Memory B cell (primary cell): Measurements from ENCODE around the gene AIF1L.
"Not testable (repeated sequence)": the region's sequence is repeated elsewhere in the genome, so short reads cannot be mapped to it uniquely, and the experiment has no call there.

Source experiments
- ATAC-seq: fragments of 150-1000 bp; cut with Tn5 transposase; 2 replicates; pipeline ENCODE4 v1.10.0; 2021; ENCODE audit warnings: low read depth, mild to moderate bottlenecking, moderate library complexity
- DNase-seq, 2 donors: peaks; one replicate each; pipeline ENCODE4 v3.0.0; 2022; ENCODE audit warnings: low spot score in 2 of 2
- H3K27ac Mint-ChIP-seq: one replicate; pipeline ENCODE4 v1.8.0; 2022; ENCODE audit warnings: mild to moderate bottlenecking, moderate library complexity, mixed read lengths
- H3K27me3 Mint-ChIP-seq: one replicate; pipeline ENCODE4 v1.8.0; 2022; ENCODE audit warnings: mixed read lengths
- H3K36me3 Mint-ChIP-seq: one replicate; pipeline ENCODE4 v1.8.0; 2022; ENCODE audit warnings: mild to moderate bottlenecking, mixed read lengths
- H3K4me1 Mint-ChIP-seq: one replicate; pipeline ENCODE4 v1.8.0; 2022; ENCODE audit warnings: mixed read lengths
- H3K4me3 Mint-ChIP-seq: one replicate; pipeline ENCODE4 v1.8.0; 2022; ENCODE audit warnings: mild to moderate bottlenecking, moderate library complexity, mixed read lengths
- H3K9me3 Mint-ChIP-seq: one replicate; pipeline ENCODE4 v1.8.0; 2022; ENCODE audit warnings: mixed read lengths

AIF1L gene

DNA sequence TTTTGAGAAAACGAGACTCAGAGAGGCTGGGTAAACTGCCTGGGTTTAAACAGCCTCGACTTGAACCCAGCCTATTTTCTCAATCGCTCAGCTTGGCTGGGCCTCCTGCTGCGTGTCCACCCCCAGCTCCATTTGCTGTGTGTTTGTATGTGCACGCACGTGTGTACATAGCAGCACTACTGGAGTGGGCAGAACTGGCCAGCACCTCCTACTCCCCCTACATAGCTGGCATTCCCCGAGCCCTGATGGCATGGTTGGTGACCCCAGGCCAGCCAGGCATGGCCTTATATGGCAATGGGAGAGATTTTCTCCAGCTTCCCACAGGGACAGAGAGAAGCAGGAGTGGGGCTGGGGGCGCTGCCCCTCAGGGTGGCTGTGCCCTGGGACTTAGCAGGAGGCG lies 4.1 kb downstream of the AIF1L start:
- Mint-ChIP-seq H3K36me3 (no peaks in the 10 kb centered on the region), H3K27me3 (peaks cover 13% of the 10 kb centered on the region), H3K9me3 (no peaks in the 10 kb centered on the region), H3K27ac (no peak overlapping the region), H3K4me3 (no peak overlapping the region), H3K4me1 (peaks cover 7% of the 10 kb centered on the region)
- ATAC-seq: no peak
- no peak for DNase-seq

DNA sequence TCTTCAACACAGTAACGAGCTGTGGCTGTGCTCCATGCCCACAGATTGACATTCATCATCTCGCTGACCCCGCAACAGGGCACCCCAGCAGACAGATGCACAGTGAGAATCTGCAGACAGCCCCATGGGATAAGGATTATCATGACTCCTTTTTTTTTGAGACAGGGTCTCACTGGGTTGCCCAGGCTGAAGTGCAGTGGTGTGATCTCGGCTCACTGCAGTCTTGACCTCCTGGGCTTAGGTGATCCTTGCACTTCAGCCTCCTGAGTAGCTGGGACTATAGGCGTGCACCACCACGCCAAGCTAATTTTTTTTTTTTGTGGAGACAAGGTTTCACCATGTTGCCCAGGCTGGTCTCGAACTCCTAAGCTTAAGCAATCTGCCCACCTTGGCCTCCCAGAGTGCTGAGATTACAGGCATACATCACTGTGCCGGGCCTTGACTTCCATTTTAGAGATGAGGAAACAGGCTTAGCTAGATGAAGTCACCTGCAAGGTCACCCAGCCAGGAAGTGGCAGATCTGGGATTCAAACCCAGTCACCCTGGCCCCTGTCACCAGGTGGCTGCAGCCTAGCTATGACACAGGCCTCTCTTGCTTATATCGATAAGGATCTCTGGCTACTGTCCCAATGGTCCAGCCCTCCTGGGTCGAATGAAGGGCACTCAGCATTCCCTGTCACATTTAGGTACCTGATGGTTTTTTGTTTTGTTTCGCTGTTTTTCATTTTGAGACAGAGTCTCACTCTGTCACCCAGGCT lies 5.1 kb downstream of the AIF1L start:
- no peaks in the 10 kb centered on the region for H3K9me3 Mint-ChIP-seq
- no peak overlapping the region for H3K4me3 Mint-ChIP-seq
- no peaks in the 10 kb centered on the region for H3K36me3 Mint-ChIP-seq
- peaks cover 3% of the 10 kb centered on the region for H3K4me1 Mint-ChIP-seq
- no peak overlapping the region for H3K27ac Mint-ChIP-seq
- peaks cover 11% of the 10 kb centered on the region for H3K27me3 Mint-ChIP-seq
- DNase-seq: no peak
- ATAC-seq: no peak

DNA sequence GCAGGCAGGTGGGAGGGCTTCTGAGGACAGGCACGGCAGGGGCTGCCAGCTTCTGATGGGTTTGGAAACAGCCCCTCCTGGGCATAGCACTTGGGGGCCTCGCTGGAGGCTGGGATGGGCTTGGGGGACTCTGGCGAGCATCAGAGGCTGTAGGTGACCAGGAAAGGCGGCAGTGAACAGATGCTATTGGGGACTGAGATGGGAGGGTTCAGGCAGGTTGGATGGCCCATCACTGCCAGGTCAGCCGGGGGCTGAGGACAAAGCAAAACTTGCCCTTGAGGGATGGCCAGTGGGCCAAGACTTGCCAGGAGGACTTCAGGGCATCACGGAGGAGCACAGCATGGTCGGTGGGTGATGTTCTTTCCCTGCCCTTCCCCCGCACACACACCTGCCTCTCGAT lies 6.7 kb downstream of the AIF1L start:
- Mint-ChIP-seq H3K4me3 (no peak overlapping the region), H3K27me3 (peaks cover 10% of the 10 kb centered on the region)
- ATAC-seq: no peak

DNA sequence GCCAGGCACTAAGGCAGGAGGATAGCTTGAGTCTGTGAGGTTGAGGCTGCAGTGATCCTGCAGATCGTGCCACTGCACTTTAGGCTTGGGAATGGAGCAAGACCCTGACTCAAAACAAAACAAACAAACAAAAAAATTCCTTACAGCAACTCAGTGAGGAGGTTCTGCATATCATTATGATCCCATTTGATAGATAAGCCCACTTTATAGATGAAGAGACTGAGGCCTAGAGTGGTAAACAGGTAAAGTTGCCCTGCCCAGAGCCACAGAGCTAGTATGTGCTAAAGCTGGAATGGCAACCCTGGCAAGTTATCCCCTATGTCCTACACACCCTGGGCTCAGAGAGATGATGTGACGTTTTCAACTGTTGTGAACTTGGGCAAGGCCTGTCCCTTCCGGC lies 7.2 kb downstream of the AIF1L start:
- no peak for ATAC-seq
- no peak overlapping the region for H3K27ac Mint-ChIP-seq
- no peaks in the 10 kb centered on the region for H3K4me1 Mint-ChIP-seq

More for the DNA sequence above, 6.7 kb downstream of the AIF1L start:
- DNase-seq: no peak
- Mint-ChIP-seq H3K36me3 (no peaks in the 10 kb centered on the region), H3K9me3 (no peaks in the 10 kb centered on the region), H3K4me1 (no peaks in the 10 kb centered on the region), H3K27ac (no peak overlapping the region)

DNA sequence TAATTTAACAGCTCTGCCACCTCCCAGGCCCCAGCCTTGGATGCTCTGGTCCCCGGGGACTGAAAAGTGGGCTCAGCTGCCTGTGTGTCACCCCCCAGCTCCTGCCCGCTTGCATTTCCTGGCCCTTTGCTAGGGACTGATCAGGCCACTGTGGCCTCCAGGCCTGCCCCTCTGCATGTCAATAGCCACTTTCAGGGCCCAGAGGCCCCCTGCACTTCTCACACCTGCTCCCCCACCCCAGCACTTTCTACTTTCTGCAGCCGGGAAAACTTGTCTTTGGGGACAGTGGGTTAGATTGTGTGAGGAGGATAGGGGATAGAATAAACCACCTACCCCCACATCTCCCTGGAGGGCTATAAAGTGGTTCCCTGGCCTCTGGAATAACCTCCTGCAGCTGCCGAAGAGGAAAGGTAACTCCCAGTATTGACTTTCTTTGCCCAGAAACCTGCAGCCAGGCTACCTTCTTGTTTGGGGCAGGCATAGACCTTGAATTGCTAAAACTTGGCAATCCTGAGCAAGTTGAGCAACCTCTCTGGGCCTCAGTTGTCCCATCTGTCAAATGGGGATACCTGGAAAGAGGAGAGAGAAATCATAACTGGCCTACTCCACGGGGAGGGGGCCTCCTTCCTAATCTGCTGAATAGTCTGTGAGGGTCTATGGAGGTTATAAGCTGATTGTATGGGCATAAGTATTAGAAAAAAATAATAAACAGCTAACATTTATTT lies 7.8 kb downstream of the AIF1L start:
- ATAC-seq (no peak), DNase-seq (no peak)
- no peak overlapping the region for H3K4me3 Mint-ChIP-seq

More for the DNA sequence above, 7.2 kb downstream of the AIF1L start:
- DNase-seq: no peak
- Mint-ChIP-seq H3K9me3 (no peaks in the 10 kb centered on the region), H3K36me3 (no peaks in the 10 kb centered on the region), H3K4me3 (no peak overlapping the region), H3K27me3 (peaks cover 10% of the 10 kb centered on the region)

DNA sequence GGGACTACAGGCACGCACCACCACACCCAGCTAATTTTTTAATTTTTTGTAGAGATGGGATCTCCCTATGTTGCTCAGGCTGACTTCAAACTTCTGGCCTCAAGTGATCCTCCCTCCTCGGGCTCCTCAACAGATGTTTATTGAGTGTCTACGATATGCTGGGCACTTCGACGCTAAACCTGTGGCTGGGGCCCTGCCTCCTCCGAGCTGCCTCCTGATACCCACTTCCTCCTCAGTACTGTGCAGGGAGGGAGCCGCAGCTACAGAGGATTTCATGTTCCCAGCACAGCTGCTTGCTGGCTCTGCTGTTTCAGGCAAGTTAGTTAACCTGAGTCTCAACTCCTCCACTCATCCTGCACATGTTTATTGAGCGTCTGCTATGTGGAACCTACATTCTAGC lies 9.6 kb downstream of the AIF1L start:
- ATAC-seq (no peak), DNase-seq (no peak)
- H3K4me1 Mint-ChIP-seq: peaks cover 2% of the 10 kb centered on the region
- H3K9me3 Mint-ChIP-seq: no peaks in the 10 kb centered on the region
- H3K27me3 Mint-ChIP-seq: peaks cover 10% of the 10 kb centered on the region
- H3K4me3 Mint-ChIP-seq: no peak overlapping the region
- H3K36me3 Mint-ChIP-seq: no peaks in the 10 kb centered on the region
- no peak overlapping the region for H3K27ac Mint-ChIP-seq

More for the DNA sequence above, 7.8 kb downstream of the AIF1L start:
- peaks cover 11% of the 10 kb centered on the region for H3K27me3 Mint-ChIP-seq
- H3K9me3 Mint-ChIP-seq: no peaks in the 10 kb centered on the region
- no peaks in the 10 kb centered on the region for H3K36me3 Mint-ChIP-seq
- H3K27ac Mint-ChIP-seq: no peak overlapping the region
- H3K4me1 Mint-ChIP-seq: peaks cover 2% of the 10 kb centered on the region

DNA sequence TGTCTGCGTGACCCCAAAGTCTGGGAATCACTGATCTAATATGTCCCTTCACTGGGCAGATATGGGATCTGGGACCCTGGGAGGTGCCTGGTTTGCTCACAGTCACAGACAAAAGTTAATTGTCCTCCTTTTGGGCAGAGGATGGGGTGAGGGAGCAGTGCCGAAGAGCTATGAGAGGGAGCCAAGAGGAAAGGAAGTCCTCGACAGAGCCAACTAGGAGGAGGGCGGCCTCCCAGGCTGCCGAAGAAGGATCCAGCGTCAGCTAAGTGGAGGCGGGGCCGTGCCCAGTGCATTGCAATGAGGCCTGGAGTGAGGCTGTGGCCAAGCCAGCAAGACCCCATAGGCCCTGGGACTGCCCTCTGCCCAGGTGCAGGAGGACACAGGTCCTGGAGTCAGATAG lies 11.4 kb downstream of the AIF1L start:
- Mint-ChIP-seq H3K9me3 (no peaks in the 10 kb centered on the region), H3K27me3 (peaks cover 12% of the 10 kb centered on the region), H3K4me1 (peaks cover 2% of the 10 kb centered on the region), H3K4me3 (no peak overlapping the region), H3K27ac (no peak overlapping the region), H3K36me3 (no peaks in the 10 kb centered on the region)
- no peak for DNase-seq
- no peak for ATAC-seq

DNA sequence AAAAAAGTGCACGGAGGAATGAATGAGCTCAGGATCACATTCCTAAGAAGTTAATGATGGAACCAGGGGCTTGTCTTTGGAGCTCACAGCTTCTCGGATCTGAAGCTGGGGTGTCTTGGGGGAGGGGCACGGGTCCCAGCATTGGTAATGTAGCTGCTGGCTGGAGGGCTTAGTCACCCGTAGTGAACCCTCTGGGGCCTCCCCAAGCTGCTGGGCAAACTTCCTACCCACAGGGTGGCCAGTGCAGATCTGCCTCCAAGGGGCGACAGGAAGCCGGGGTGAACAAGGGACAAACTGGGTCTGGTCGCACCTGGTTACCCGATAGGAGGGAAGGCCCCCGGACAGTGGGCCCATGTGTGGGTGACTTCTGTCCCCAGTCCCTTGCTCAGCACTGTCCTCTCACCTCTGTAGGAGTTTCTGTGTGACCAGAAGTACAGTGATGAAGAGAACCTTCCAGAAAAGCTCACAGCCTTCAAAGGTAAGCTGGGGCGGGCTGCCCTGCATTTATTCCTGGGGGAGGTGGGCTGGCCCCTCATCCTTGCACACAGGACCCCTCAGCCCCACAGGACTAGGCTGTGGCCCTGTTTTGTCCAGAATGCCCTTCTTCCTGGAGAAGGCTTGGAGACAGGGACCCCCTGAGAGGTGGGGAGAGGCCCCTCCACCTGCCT lies 15.0 kb downstream of the AIF1L start:
- Mint-ChIP-seq H3K9me3 (no peaks in the 10 kb centered on the region), H3K4me1 (peaks cover 2% of the 10 kb centered on the region), H3K27ac (no peak overlapping the region), H3K4me3 (no peak overlapping the region), H3K27me3 (peaks cover 9% of the 10 kb centered on the region), H3K36me3 (no peaks in the 10 kb centered on the region)
- no peak for ATAC-seq
- DNase-seq: no peak

DNA sequence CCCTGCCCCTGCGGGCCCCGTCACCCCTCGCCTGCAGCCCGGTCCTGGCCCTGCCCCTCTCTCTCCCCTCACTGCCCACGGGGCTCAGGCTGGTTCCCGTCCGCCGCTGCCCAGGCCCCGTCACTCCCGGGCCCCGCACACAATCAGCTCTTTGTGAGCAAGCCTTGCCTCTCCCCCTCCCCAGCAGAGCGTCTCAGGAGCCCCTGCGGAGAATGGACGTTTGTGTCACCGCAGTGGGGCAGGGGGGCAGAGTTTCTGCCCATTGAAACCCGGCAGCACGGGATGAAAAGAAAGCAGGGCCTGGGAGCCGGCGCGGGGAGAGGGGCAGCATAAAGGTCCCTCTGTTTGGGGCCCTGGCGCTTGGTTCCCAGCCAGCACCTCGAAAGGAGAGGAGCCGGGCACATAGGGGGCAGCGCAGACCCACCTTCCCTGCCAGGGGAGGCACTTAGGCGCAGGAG lies 15.6 kb downstream of the AIF1L start:
- ATAC-seq (no peak), DNase-seq (no peak)
- Mint-ChIP-seq H3K4me1 (peaks cover 2% of the 10 kb centered on the region), H3K27ac (no peak overlapping the region), H3K27me3 (peaks cover 9% of the 10 kb centered on the region), H3K4me3 (no peak overlapping the region), H3K9me3 (no peaks in the 10 kb centered on the region), H3K36me3 (no peaks in the 10 kb centered on the region)

DNA sequence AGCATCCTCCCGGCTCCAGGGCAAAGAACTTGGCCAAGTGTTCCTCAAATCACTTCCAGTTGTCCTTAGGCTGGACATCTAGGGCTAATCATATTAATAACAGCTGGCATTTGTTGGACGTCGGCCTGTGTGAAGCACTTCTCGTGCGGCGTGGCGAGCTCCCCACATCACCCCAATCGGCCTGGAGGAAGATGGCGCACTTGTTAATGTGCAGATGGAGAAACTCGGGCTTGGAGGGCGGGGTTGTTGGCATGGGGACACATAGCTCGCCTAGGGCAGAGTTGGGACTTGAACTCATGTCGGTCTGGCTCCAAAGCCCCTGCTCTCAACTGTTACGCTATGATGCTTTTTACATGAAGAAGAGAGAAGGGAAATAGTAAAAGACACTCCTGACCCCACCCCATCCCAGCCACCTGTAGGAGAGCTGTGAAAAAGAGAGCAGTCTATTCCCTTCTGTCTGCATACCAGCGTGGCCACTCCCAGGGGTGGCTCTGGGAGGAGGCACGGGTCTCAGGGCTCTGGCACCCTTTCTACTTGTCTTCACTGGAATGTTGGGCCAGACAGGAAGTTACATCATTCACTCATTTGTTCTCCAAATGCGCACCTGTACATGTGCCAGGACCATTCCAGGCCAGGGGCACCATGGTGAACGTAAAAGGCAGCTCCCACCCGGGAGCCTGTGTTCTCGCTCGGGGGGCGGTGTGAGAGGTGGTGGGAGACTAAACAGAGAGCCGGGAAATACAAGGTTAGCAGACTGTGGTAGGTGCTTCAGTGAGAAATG lies 16.2 kb downstream of the AIF1L start:
- ATAC-seq: no peak
- H3K4me3 Mint-ChIP-seq: no peak overlapping the region

DNA sequence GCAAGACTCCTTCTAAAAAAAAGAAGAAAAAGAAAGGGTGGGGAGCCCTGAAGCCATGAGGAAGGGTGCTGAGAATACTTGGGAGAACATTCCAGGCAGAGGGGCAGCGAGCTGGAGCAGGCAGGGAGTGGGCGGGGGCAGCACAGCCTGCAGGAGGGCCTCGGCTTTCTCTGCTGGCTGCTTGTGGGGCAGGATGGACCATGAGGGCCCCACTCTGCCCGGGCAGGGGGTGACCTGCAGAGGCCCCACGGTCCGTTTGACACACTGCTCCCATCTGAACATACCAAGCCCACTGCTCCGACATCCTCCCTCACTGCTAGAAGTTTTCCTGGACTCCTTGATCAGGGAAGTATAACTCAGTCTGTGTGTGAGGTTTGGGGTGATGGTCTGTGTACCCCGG lies 17.3 kb downstream of the AIF1L start:
- no peak for ATAC-seq
- Mint-ChIP-seq H3K27ac (no peak overlapping the region), H3K9me3 (no peaks in the 10 kb centered on the region), H3K4me3 (no peak overlapping the region), H3K36me3 (no peaks in the 10 kb centered on the region), H3K27me3 (peaks cover 9% of the 10 kb centered on the region), H3K4me1 (peaks cover 4% of the 10 kb centered on the region)
- no peak for DNase-seq

More for the DNA sequence above, 16.2 kb downstream of the AIF1L start:
- H3K27ac Mint-ChIP-seq: no peak overlapping the region
- H3K36me3 Mint-ChIP-seq: no peaks in the 10 kb centered on the region
- DNase-seq: no peak
- H3K27me3 Mint-ChIP-seq: peaks cover 9% of the 10 kb centered on the region
- H3K4me1 Mint-ChIP-seq: peaks cover 4% of the 10 kb centered on the region
- H3K9me3 Mint-ChIP-seq: no peaks in the 10 kb centered on the region

DNA sequence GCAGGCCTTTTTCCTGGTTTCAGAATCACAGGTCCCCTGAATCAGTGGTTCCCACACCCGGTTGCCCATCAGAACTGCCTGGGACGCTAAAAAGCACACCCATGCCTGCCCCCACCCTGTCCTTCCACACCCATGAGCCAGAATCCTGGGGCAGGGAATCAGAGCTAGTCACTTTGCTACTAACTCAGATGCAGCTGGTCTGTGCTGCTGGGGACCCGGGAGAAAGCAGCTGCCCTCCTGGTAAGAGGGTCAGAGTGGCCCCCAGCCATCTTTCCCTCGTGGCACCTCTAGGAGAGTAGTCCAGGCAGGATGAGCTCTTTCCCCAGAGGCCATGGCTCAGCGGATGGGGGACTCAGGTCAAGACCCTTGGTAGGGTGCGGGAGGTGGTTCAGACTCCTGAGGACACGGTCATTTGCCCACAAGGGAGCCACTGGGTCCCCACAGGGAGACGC lies 17.8 kb downstream of the AIF1L start:
- H3K9me3 Mint-ChIP-seq: no peaks in the 10 kb centered on the region
- no peaks in the 10 kb centered on the region for H3K36me3 Mint-ChIP-seq
- peaks cover 6% of the 10 kb centered on the region for H3K27me3 Mint-ChIP-seq
- H3K4me1 Mint-ChIP-seq: peaks cover 3% of the 10 kb centered on the region
- no peak overlapping the region for H3K27ac Mint-ChIP-seq
- ATAC-seq: no peak
- no peak overlapping the region for H3K4me3 Mint-ChIP-seq
- DNase-seq: no peak

DNA sequence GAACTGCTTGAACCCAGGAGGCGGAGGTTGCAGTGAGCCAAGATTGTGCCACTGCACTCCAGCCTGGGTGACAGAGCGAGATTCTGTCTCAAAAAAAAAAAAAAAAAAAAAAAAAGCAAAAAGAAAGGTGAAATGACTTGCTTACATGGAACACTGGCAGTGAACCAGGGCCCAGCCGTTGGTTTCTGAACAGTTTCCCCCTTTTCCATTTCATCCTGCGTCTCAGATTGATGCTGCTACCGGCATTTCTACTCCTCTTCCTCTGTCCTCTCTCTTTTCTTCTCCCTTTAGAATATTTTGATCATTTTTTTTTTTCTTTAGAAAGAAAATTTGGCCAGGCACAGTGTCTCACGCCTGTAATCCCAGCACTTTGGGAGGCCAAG lies 19.0 kb downstream of the AIF1L start:
- ATAC-seq, H3K9me3 Mint-ChIP-seq, H3K27ac Mint-ChIP-seq, H3K4me3 Mint-ChIP-seq, DNase-seq, H3K4me1 Mint-ChIP-seq, H3K36me3 Mint-ChIP-seq, H3K27me3 Mint-ChIP-seq: not testable (repeated sequence)
